Measurements from ENCODE around the gene TOGARAM1. TPM values are rescaled to one million over a fixed set of nuclear protein-coding genes. Genes with fewer than 3 reads are reported as not detected.

TOGARAM1 gene
- total RNA-seq, 6 experiments from 2014 or later, result 7.5 to 13.7 (median 9.3) TPM

DNA sequence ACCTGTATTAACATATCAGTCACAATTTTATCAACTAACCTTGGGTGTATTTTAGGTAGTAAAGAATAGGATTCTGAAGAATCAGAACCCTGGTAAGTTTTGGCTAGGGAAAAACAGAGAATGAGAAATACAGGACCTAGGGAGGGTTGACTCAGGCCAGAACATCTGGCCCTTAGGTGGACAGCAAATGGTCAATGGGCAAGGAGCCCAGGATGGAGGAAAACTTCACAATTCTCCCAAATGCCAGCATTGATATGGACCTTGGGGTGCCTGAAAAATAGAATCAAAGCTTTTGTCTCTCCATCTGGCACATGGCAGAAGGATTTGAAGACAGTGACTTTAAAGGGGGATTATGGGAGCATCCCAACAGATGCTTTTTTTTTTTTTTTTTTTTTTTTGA, 89.2 kb downstream of the TOGARAM1 start:
- Mint-ChIP-seq H3K9me3 (no peaks in the 10 kb centered on the region), H3K4me3 (no peak overlapping the region), H3K36me3 (ENCODE audit: low read depth) (peaks cover 11% of the 10 kb centered on the region), H3K27ac (no peak overlapping the region), H3K27me3 (ENCODE audit: insufficient read depth) (no peaks in the 10 kb centered on the region; the same call in 1 of the 2 replicates), H3K4me1 (ENCODE audit: low read depth) (no peaks in the 10 kb centered on the region)
- TF ChIP-seq, protein P1, sequence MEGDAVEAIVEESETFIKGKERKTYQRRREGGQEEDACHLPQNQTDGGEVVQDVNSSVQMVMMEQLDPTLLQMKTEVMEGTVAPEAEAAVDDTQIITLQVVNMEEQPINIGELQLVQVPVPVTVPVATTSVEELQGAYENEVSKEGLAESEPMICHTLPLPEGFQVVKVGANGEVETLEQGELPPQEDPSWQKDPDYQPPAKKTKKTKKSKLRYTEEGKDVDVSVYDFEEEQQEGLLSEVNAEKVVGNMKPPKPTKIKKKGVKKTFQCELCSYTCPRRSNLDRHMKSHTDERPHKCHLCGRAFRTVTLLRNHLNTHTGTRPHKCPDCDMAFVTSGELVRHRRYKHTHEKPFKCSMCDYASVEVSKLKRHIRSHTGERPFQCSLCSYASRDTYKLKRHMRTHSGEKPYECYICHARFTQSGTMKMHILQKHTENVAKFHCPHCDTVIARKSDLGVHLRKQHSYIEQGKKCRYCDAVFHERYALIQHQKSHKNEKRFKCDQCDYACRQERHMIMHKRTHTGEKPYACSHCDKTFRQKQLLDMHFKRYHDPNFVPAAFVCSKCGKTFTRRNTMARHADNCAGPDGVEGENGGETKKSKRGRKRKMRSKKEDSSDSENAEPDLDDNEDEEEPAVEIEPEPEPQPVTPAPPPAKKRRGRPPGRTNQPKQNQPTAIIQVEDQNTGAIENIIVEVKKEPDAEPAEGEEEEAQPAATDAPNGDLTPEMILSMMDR (IDR thresholded peaks at IDR 0.05), result no peak
- no peak for DNase-seq

DNA sequence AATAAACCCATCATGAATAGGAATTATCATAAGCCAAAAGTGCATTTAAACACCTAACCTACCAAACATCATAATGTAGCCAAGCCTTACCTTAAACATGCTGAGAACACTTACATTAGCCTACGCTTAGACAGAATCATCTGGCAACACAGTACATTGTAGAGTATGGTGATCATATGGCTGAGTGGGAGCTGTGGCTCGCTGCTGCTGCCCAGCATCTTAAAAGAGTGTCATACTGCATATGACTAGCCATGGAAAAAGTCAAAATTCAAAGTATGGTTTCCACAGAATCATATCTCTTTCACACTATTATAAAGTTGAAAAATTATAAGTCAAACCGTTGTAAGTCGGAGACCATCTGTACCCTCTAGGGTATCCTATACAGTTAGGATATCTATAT, 89.9 kb downstream of the TOGARAM1 start:
- H3K9me3 Mint-ChIP-seq, result 0 out of 2 replicates have a peak, but pooled peaks cover under 1% of the 10 kb centered on the region
- no peaks in the 10 kb centered on the region; the same call in 1 of the 2 replicates for H3K27me3 Mint-ChIP-seq (ENCODE audit: insufficient read depth)
- TF ChIP-seq, protein P1 (IDR thresholded peaks at IDR 0.05), result no peak
- H3K36me3 Mint-ChIP-seq (ENCODE audit: low read depth), result peaks cover 16% of the 10 kb centered on the region
- no peak overlapping the region for H3K4me3 Mint-ChIP-seq
- H3K27ac Mint-ChIP-seq, result no peak overlapping the region
- DNase-seq, result no peak
- H3K4me1 Mint-ChIP-seq (ENCODE audit: low read depth), result no peaks in the 10 kb centered on the region

DNA sequence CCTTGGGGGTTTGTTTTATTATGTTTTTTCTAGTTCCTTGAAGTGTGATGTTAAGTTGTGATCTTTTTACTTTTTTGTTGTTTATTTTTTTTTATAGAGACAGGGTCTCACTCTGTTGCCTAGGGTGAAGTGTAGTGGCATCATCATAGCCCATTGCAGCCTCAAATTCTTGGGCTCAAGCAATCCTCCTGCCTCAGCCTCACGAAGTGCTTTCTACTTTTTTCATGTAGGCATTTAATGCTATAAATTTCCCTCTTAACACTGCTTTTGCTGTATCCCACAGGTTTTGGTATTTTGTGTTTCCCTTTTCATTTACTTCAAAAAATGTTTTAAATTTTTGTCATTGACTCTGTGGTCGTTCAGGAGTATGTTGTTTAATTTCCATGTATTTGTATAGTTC, 95.4 kb downstream of the TOGARAM1 start:
- no peak for DNase-seq

DNA sequence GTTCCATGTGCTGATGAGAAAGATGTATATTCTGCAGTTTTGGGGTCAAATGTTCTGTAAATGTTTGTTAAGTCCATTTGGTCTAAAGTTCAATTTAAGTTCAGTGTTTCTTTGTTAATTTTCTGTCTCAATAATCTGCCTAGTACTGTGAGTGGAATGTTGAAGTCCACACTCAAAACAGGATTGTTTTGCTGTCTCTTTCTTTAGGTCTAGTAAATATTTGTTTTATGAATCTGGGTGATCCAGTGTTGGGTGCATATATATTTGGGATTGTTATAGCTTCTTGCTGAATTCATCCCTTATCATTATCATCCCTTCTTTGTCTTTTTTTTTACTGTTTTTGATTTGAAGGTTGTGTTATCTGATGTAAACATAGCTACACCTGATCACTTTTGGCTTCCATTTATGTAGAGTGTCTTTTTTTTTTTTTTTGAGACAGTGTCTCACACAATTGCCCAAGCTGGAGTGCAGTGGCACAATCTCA, 95.9 kb downstream of the TOGARAM1 start:
- Mint-ChIP-seq H3K36me3 (ENCODE audit: low read depth) (peaks cover 31% of the 10 kb centered on the region), H3K27me3 (ENCODE audit: insufficient read depth) (no peaks in the 10 kb centered on the region), H3K27ac (no peak overlapping the region), H3K4me1 (ENCODE audit: low read depth) (no peaks in the 10 kb centered on the region), H3K4me3 (no peak overlapping the region), H3K9me3 (peaks cover 5% of the 10 kb centered on the region; the same call in 1 of the 2 replicates)
- no peak for DNase-seq
- TF ChIP-seq, protein P1 (IDR thresholded peaks at IDR 0.05), result no peak

More for the DNA sequence above, 95.4 kb downstream of the TOGARAM1 start:
- no peaks in the 10 kb centered on the region for H3K27me3 Mint-ChIP-seq (ENCODE audit: insufficient read depth)
- no peak overlapping the region for H3K4me3 Mint-ChIP-seq
- TF ChIP-seq, protein P1 (IDR thresholded peaks at IDR 0.05), result no peak
- H3K4me1 Mint-ChIP-seq (ENCODE audit: low read depth), result no peaks in the 10 kb centered on the region
- H3K36me3 Mint-ChIP-seq (ENCODE audit: low read depth), result peaks cover 30% of the 10 kb centered on the region
- H3K9me3 Mint-ChIP-seq, result peaks cover 5% of the 10 kb centered on the region; the same call in 1 of the 2 replicates
- H3K27ac Mint-ChIP-seq, result no peak overlapping the region

DNA sequence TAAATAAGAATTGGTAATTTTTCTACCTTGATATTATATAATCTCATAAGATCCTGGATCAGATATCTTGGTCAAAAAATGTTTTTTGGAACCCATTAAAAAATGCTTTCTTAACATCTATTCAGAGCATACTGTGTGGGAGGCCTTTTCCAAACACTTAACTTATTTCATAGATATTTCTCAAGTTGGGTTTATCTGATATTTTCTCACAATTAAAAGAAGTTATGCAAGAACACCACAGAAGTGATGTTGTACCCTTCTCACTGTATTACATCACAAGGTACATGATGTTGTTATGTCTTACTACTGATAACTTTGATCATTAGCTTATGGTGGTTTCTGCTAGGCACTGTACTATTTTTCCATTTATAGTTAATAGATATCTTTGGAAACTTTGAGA, 98.6 kb downstream of the TOGARAM1 start:
- TF ChIP-seq, protein P1 (IDR thresholded peaks at IDR 0.05), result no peak
- no peaks in the 10 kb centered on the region for H3K27me3 Mint-ChIP-seq (ENCODE audit: insufficient read depth)
- peaks cover 31% of the 10 kb centered on the region for H3K36me3 Mint-ChIP-seq (ENCODE audit: low read depth)
- H3K9me3 Mint-ChIP-seq, result peaks cover 5% of the 10 kb centered on the region; the same call in 1 of the 2 replicates
- no peak overlapping the region for H3K27ac Mint-ChIP-seq
- DNase-seq, result no peak
- peaks cover 2% of the 10 kb centered on the region; the same call in 1 of the 2 replicates for H3K4me1 Mint-ChIP-seq (ENCODE audit: low read depth)
- H3K4me3 Mint-ChIP-seq, result no peak overlapping the region
